Measurements from ENCODE around the gene SDK1.
A peak's percentile ranks its signal among the peaks of the same experiment; 100 is the strongest.

The SDK1 gene

GRCh38 chr7:4030346-4030950, 729.4 kb downstream of the SDK1 start:
- no peak for DNase-seq

DNA sequence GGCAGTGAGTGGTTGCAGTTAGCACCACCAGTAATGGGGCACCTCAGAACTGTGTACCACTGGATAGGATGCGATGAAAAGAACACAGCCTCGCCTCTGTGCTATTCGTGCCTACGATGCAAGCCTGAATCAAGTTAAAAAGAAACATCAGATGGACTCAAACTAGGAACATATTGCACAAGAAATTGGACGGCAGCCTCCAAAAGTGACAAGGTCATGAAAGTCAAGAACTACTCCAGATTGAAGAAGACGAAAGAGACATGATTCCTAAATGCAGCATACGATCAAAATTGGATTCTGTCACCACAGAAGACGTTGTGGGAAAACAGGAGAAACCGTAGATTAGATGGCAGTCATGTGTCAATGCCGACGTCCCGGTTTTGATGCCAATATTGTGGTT, 732.9 kb downstream of the SDK1 start:
- no peak for DNase-seq

- no peak for DNase-seq
Observed at GRCh38 chr7:4037308-4037707, 736.3 kb downstream of the SDK1 start.

- no peak for DNase-seq
Observed at GRCh38 chr7:4037877-4038276, 736.8 kb downstream of the SDK1 start.

DNA sequence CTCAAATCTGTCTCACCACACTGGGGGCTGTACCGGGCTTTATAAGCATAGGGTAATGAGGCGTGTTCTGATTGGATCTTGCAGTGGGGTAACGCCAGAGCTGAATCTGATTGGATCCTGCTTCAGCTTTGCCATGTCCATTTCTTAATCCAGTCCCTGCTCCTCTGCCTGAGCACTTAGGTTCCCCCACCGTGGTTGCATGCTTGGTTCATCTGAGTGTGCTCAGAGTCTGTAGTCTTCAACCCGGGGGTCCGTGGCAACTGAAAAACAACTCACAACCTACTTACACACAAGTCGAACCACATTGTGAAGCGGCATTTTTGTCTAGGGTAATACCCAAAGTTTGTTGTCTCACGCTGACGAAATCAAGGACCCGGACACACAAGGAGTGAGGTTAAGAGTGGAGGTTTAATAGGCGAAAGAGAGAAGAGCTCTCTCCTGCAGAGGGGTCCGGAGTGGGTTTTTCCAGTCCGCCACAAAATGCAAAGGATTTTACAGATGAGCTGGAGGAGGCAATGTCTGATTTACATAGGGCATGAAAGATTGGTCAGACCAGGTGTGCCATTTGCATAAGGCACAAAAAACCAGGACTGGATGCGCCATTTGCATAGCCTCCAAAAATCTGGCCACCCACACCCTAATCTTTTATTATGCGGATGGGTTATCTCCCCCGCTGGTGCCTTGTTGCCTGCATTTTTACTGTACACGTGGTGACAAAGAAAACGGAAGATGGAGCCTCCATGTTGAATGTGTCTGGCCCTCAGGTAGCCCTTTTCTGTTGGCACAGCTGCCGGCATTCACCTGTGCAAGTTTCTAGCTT, 739.3 kb downstream of the SDK1 start:
- DNase-seq: no peak

- DNase-seq: no peak
Observed at GRCh38 chr7:4042402-4043045, 741.5 kb downstream of the SDK1 start.

- DNase-seq: no peak
Observed at GRCh38 chr7:4043988-4044387, 742.9 kb downstream of the SDK1 start.

GRCh38 chr7:4045450-4045849, 744.4 kb downstream of the SDK1 start:
- no peak for DNase-seq

GRCh38 chr7:4045975-4046374, 744.9 kb downstream of the SDK1 start:
- DNase-seq: no peak

GRCh38 chr7:4048336-4048735, 747.3 kb downstream of the SDK1 start:
- no peak for DNase-seq

GRCh38 chr7:4049202-4049601, 748.1 kb downstream of the SDK1 start:
- no peak for DNase-seq

GRCh38 chr7:4050126-4050660, 749.1 kb downstream of the SDK1 start:
- no peak for DNase-seq

DNA sequence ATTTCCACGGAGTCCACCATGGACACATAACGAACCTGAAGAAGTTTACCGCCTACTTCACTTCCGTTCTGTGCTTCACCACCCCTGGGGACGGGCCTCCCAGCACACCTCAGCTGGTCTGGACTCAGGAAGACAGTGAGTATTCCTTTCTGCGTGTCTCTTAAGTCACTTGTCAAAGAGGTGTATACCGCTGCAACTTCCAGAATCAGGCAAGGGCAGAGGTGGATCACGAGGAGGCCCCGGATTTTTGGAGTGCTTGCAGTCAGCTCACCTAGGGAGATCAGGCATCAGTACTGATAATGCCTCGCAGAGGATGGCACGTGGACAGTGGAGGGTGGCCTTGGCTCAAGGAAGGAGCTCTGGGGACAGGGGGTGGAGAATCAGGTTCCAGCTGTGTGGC, 750.6 kb downstream of the SDK1 start:
- no peak for DNase-seq

DNA sequence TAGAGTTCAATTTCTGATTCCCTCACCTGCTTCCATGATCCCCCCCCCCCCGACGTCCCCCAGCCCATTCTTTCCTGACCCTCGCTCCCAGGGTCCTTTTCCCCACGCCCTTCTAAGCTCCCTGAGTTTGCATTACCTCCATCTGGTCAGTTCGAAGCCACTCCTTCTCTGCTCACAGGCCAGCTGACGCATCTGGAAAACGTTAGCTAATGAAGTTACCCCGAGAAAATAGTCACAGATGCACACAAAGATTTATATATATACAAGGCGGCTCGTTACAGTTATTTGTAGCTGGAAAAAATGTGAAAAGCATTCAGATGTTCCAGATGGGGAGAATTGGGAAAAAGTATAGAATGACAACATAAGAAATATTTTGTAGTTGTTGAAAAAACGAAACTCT, 751.1 kb downstream of the SDK1 start:
- DNase-seq: peak; percentile 0

- DNase-seq: no peak
Observed at GRCh38 chr7:4054158-4054557, 753.1 kb downstream of the SDK1 start.

DNA sequence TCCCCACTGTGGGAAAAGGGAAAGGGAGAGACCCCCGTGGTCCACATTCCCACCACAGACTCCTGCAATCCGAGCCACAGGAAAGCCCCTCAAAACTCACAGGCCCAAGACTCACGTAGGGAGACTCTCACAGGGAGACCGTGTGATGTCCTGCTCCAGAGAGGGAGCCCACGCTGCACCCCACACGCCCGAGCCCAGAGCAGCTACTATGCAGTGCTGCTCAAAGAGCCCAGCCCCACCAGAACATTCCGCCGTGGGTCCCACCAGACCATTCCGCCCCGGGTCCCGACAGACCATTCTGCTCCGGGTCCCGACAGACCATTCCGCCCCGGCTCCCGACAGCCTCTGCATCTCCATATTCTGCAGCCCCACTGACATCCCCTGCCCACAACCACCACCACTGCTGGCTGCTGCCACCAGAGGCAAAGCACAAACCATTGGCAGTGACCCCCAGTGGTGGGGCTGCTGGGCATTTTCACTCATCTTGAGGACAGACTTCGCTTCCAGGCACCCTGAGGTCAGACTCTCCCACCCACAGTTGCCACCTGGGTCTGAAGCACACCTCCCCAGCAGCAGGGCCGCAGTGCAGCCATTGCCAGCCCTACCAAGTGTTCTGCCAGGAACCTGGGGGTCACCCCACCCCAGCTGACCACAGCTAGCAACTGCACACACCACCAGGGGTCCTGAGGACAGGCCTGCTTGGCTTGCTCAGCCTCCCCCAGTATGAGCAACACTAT, 755.7 kb downstream of the SDK1 start:
- DNase-seq: no peak

DNA sequence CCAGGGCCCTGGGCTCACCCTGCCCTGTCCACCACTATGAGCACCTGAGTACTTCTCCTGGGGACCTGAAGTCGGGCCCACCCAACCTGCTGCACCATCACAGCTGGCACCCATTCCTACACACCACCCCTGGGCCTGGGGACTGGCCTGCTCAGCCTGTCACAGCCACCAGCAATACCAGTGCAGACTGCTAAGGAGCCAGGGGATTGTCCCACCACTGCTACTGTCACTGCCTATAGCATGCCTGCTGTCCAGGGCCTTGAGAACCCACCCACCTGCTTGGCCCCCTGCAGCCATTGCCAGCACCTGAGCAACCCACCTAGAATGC, 756.2 kb downstream of the SDK1 start:
- no peak for DNase-seq

- no peak for DNase-seq
Observed at GRCh38 chr7:4058158-4058557, 757.1 kb downstream of the SDK1 start.

- DNase-seq: no peak
Observed at GRCh38 chr7:4065190-4065589, 764.1 kb downstream of the SDK1 start.

DNA sequence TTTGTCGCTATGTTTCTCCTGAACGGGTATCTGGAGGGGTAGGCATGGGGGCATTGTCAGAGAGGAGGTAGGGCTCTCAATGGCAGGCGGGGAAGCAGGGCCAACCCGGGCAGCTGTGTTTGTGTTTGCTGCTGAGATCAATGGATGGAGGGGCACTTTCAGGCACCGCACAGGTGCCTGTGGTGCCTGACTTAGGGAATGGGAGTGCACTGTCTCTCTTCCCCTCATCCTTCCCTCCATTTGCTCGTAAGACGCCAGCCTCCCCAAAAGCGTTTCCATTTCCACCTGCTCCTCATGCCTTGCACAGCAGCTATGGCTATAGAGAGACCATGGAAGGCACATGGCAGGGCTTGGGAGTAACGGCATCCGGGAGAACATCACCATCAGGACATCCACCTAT, 765.2 kb downstream of the SDK1 start:
- DNase-seq: no peak

- no peak for DNase-seq
Observed at GRCh38 chr7:4066626-4067475, 765.8 kb downstream of the SDK1 start.

- DNase-seq: no peak
Observed at GRCh38 chr7:4067476-4067760, 766.4 kb downstream of the SDK1 start.

DNA sequence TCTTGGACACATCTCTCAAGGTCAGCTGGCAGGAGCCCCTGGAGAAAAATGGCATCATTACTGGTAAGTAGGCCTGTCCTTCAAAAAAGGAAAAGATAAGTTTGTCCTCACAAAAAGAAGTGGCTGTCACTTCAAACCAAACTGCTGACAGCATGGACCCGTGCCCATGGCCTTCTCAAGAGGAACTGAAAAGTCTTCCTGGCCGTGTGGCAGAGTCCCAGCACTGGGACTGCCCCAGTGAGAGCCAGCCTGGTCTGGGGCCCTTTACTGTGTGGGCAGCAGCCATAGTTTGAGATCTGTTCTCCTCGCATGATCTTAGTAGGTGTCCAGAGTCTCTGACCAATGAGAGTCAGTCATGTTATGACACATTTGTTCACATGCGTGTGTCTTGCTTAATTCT, 766.8 kb downstream of the SDK1 start:
- DNase-seq: no peak
